NCI-H2081 (cell line): ENCODE results near the gene PLAGL2.
"Not testable (repeated sequence)": the region's sequence is repeated elsewhere in the genome, so short reads cannot be mapped to it uniquely, and the experiment has no call there.

Source experiments
- DNase-seq, 2 experiments: peaks; one replicate each; lab custom pipeline; 2025; lab: John Stamatoyannopoulos, UW

Gene PLAGL2

DNA sequence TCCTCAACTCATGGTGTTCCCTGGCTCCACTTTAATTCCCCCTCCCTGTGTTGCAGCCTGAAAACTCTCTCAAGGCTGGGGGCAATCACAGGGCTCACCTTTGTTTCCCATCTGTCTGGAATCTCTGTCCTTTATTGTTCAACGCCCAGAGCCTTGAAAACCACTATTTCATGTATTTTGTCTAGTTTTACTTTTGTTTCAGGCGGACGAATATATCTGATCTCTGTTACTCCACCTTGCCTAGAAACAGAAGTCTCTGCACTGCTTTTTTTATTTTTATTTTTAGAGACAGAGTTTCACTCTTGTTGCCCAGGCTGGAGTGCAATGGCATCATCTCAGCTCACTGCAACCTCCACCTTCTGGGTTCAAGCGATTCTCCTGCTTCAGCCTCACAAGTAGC is 27.6 kb downstream of the PLAGL2 start:
- no peak for DNase-seq

DNA sequence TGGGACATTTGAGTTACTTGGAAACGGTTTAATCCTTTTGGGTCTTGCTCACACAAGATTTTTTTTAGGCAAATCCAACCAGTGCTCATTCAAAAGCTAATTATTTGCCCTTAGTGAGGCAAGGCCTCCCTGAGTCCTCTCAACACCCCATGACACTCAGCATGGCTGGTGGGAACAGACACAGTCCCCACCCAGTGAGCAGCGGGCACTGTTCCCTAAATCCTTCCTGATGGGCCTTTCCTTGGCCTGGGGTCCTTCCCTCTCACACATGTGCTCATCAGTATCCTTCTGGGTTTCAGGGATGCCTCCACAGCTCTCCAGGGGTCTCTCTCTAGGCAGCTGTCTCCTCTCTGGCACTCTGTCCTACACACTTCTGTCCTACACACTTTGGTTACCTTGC is 28.0 kb downstream of the PLAGL2 start:
- no peak for DNase-seq

DNA sequence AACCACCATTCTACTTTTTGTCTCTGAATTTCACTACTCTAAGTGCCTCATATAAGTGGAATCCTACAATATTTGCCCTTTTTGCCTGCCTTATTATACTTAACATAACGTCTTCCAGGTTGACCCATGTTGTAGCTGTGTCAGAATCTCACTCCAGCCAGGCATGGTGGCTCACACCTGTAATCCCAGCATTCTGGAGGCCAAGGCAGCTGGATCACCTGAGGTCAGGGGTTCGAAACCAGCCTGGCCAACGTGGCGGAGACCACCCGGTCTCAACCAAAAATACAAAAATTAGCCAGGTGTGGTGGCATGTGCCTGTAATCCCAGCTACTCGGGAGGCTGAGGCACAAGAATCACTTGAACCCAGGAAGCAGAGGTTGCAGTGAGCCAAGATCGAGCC is 29.8 kb downstream of the PLAGL2 start:
- not testable (repeated sequence) for DNase-seq

DNA sequence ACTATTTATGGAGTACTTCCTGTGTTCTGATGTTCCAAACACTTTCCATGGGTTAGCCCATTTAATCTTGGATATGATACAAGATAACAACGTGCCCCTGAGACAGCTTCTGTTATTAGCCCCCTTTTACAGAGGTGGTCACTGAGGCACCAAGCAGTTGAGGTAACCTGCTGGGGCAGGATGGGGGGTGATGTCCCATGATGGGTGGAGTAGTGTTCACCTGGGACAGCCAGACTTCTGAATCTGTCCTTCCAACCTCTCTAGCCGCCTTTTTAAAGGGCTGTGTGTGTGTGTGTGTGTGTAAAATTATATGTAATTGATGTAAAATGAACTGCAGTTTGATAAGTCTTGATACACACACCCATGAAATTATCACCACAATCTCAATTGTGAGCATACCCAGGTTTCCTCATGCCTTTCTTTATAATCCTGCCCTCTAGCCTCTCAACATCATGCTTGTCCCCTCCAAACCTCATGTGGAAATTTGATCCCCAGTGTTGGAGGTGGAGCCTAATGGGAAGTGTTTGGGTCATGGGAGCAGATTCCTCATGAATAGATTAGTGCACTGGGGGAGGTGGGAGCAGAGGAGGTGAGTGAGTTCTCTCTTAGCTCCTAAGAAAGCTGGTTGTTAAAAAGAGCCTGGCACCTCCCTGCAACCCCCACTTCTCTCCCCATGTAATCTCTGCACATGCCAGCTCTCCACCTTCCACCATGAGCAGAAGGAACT is 39.2 kb downstream of the PLAGL2 start:
- no peak for DNase-seq

DNA sequence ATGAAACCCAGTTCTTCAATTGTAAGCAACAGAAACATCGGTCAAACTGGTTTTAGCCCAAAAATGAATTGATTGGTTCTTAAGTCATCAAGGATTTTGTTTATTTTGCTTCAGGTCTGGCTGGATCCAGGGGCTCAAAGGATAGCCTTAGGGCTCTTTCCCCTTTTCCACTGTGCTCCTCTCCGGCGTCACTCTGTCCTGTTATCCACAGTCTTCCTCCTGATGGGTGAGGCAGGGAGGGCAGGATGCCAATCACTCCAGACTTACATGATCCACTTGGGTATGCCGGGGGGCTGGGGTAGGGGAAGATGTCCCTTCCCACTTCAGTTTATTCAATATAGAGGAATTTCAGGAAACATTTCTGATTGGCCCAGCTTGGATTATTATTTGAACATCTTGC is 40.0 kb downstream of the PLAGL2 start:
- no peak for DNase-seq

DNA sequence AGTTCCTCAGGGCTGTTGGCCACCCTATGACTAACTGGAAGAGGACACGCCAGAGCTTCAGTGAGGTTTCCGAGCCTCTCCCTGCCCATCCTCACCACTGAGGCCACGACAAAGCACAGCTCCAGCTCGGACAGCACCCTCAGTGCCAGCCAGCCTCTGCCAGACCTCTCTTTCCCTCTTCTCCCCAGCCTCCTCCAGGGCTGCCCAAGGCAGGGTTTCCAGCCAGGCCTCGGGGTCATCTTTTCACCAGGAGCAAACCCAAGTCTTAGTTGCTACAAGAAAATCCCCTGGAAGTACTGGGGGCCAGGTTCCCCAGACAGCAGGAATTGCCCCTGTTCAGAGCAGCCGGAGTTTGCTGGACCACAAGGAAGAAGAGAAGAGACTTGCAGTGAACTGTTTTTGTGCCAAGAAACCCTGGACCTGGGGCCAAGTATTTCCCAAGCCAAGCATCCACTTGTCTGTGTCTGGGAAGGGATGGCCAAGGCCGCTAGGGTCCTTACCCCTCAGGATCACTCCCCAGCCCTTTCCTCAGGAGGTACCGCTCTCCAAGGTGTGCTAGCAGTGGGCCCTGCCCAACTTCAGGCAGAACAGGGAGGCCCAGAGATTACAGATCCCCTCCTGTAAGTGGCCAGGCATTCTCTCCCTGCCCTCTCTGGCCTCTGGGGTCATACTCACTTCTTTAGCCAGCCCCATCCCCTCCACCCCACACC is 41.6 kb downstream of the PLAGL2 start:
- DNase-seq, result no peak

DNA sequence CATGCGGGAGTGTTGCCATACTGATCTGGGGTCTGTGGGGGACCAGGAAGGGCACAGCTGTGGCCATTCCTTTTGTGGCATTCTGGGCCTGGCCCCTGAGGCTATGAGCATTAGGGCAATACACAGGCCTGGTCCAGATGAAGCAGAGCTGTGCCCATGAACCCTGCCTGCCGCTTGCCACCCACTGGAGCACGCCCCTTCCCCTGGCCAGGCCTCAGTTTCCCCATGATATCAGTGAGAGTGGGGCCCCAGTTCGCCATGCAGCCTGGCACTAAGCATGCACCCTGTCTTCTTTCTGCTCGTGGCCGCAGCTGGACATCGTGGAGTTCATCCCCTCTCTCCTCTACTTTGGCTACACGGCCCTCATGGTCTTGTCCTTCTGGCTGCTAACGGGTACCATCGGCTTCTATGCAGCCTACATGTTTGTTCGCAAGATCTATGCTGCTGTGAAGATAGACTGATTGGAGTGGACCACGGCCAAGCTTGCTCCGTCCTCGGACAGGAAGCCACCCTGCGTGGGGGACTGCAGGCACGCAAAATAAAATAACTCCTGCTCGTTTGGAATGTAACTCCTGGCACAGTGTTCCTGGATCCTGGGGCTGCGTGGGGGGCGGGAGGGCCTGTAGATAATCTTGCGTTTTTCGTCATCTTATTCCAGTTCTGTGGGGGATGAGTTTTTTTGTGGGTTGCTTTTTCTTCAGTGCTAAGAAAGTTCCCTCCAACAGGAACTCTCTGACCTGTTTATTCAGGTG is 42.4 kb downstream of the PLAGL2 start:
- DNase-seq, result no peak

DNA sequence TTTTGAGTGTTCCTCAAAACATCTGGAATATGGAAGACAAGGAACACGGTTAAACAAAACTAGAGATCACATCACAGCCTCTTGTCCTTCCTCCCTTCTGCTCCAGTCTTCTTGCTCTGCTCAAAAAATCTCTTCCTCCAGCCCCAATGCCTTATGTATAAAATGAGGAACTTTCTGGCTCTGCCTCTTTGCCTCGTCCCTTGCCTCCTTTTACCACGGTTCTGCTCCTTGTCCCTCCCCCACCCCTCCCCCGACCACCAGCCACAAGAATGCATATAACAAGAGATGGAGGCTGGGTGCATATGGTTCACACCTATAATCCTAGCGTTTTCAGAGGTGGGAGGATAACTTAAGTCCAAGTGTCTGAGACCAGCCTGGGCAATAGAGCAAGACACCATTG is 43.6 kb downstream of the PLAGL2 start:
- DNase-seq, result no peak

DNA sequence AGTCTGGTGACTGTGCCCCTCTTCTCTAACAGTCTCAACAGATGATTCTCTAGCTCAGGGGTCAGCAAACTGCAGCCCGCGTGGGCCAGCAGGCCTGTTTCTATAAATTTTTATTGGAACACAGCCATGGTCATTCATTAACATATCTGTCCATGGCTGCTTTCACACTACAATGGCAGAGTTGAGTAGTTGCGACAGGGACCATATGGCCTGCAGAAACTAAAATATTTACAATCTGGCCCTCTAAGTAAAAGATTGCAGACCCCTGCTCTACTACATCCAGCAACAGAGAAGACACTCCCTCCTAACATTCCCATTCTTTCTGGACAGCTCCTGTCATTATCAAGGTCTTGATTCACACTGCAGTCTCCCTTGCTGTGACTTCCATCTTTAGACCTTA is 45.2 kb downstream of the PLAGL2 start:
- no peak for DNase-seq

DNA sequence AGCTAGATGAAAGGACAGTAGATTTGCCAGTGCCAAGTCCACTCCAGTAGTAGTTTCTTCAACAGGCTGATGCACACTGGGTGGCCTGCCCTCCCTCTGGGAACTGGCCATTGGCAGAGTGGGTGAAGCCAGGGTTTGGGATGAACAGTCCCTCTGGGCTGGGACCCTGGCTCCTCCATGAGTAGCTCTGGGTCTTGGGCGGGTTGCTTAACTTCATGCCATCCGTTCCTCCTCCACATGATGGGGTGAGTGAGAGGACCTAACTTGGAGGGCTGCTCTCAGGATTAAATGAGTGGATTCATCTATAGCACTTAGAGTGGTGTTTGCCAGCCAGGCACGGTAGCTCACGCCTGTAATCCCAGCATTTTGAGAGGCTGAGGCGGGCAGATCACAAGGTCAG is 47.2 kb downstream of the PLAGL2 start:
- DNase-seq, result no peak

DNA sequence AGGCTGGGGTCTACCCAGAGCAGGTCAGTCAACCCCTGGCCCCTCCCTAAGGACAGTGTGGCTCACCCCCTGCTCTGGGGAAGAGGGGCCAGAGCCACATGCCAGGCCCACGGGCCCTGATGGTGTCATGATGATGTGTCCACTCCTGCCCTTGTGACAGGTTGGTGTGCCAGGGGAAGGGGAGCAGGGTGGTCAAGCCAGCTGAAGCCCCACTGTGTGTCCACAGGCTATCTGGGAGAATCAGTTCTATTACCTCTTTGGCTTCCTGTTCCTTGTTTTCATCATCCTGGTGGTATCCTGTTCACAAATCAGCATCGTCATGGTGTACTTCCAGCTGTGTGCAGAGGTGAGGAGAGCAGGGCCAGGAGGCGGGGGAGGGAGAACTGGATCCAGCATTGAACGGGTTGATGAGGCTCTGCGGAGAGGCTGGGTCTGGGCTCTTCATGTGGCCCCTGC is 47.7 kb downstream of the PLAGL2 start:
- DNase-seq, result no peak

DNA sequence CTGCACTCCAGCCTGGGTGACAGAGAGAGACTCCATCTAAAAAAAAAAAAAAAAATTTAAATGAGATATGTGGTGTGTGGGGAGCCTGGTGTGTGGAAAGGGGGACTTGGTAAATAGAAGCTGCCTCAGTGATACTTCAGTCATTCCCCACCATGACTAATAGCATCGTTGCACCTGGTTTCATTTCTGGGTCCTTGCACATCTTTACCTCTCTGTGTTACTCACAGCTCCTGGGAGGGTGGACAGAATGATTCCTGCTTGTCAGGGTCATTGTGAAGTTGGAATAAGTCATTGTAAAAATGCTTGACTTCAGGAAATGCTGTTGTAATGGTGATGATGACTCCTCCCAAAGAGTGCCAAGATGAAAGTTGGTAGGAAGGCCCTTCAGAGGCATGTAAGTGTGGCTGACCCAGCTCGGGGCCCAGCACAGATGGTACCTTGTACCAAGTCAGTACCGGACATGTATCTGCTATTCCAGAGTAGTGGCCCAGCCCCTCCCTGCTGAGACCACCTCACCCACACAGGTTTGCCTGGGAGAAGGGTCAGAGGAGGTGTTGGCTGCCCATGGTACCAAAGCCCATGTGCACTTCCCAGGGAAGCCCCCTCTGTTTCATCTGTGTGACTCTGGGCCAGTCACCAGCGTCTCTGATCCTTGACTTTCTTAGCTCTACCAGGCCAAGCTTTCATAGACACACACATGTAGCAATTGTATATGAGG is 48.4 kb downstream of the PLAGL2 start:
- DNase-seq, result no peak

DNA sequence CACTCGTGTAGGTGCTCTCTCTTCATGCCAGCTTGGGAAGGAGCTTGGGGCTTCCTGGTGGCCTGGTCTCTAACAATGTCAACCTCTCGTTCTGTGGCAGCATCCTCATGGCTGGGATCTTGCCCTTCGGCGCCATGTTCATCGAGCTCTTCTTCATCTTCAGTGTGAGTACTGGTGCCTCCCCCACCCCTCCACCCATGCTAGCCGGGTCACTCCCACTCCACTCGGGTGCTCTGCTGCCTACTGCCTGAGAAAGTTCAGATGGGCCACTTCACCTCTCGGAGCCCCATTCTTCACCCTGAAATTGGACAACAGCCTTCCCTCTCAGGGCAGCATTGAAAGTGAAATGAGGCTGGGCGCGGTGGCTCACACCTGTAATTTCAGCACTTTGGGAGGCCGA is 49.2 kb downstream of the PLAGL2 start:
- no peak for DNase-seq

DNA sequence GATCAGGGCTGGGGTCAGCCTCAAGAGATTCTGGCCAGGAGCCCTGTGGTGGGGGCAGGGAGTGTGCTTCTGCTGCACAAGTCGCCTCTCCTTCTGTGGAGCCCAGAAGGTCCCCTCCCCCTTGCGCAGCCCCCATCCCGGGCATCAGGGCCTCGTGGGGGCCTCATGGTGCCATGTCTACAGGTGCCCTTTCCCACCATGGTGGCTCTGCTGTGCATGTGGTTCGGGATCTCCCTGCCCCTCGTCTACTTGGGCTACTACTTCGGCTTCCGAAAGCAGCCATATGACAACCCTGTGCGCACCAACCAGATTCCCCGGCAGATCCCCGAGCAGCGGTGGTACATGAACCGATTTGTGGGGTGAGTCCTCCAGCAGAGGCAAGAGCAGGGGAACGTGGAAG is 49.9 kb downstream of the PLAGL2 start:
- DNase-seq, result no peak

DNA sequence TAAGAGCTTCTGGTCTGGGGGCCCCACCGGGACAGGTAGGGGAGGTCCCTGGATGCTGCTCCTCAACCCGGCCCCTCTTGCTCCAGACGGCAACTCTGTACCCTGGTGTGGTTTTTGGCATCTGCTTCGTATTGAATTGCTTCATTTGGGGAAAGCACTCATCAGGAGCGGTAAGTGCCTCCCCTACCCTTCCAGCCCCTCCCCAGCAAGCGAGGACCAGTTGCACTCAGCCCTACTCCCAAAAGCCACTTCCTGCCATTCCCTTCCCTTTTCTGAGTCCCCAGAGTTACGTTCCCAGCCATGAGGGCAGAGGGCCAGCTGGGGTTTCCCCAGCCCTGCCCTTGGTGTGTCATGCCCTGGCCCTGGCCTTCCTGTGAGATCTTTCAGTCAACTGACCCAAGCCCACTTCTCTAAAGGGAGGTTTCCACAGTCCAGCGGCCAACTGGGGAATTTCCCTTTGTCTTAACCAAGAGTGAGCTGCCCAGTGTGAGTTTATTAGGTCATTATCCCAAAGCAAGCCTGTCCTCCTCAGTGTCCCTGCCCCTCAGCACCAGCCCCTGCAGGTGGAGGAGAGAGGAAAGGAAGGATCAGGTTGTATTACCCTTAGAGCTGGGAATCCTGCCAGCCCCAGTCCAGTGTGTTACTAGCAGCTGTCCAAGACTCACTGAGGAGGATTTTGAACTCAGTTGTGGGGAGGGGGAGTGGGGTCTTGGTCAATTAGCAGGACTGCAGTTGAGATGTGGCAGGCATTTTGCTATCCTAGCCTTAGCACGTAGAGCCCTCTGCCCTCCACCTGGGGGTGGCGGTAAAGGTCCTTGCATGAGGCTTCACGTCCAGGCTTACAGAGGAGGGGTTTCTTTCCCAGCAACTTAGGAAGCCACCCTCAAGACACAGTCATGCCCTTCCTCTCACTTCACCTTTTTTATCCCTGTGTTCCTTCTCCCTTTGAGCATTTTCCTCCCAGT is 52.2 kb downstream of the PLAGL2 start:
- DNase-seq, result peak; percentile 35 to 55

DNA sequence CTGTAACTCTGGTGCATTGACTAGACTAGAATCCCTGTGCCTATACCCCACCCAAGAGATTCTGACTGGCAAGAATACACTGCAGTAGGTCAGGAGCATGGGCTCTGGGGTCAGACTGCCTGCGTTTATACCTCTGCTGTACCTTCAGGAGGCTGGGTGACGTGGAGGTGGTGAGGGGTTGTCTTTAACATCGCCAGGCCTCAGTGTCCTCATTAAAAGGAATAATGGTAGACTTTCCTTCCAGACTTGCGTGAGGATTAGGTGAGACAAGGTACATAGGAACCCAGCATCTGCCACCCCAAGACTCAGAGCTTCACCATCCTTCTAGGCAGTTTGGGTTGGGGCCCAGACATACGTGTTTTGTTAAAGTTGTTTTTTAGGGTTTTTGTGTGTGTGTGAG is 53.8 kb downstream of the PLAGL2 start:
- DNase-seq, result no peak

DNA sequence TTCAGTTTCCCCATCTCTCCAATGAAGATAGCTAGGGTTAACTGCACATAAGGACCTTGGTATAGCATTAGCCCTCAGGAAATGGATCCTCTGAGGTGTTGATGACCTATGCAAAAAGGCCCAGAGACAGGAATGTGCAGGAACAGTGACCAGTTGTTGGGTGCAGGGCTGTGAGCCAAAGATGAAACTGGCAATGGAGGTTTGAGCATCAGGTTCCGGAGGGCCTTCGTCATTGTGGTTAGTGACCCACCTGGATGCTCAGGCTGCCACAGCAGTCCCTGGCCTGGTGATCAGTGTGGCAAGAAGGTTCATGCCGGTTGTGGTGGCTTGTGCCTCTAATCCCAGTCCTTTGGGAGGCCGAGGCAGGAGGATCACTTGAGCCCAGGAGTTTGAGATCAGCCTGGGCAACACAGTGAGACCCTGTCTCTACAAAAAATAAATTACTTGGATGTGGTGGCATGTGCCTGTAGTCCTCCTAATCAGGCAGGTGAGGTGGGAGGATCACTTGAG is 54.3 kb downstream of the PLAGL2 start:
- no peak for DNase-seq

DNA sequence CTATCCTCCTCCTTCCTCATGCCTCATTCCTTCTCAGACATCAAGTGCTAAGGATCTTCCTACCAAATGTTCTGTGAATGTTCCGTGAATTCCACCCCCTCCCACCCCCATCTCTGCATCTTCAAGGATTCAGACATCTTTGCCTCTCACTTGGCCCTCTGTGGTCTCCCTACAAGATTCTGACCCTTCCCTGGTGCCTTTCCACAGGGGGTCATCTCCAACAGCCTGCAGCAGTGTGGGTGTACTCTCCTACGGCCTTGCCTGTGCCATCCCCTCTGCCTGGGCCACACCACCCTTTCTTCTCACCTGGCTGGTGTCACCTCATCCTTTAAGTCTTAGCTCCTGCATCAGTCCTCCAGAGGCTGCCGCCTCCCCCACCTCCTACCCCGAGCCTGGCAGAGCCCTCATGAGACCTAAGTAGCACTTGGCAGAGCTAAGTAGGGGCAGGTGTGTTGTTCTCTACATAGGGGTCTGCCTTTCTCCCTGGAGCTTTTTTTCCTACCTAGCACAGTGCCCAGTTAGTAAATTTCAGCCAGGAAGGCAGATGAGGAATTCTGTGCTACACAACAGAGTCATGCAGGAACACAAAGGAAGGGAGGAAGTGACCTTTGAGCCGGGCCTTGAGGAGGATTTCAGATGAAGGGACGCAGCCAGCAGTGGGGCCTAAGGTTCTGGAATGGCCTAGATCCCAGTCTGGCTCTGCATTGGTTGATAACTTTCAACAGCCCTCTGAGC is 55.0 kb downstream of the PLAGL2 start:
- no peak for DNase-seq

DNA sequence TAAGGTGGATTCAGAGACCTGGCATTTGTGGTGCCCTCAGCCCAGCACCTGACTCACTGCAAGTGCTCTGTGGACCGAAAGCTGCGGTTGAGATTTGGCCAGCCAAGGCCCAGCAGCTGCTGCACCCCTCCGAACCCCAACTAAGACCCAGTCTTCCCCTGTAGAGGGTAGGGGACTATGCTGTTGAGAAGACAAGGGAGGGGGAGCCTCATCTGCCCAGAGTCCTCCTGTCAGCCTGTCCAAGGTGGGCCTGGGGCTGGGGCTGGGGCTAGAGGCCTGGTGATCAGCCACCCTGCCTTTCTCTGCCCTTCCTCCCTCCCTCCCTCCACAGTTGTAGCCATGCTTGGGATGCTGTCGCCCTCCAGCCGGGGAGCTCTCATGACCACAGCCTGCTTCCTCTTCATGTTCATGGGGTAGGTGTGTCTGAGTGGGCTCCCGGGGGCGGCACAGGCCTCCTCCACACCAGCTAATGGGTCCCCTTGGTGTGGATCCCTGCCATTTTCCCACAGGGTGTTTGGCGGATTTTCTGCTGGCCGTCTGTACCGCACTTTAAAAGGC is 57.2 kb downstream of the PLAGL2 start:
- no peak for DNase-seq
